Spleen (tissue), 7 donors: ENCODE results near the gene TGFBI.

Experiments used
- POLR2A ChIP-seq, 3 donors: fragments of 450-650 bp; IDR thresholded peaks; one replicate each; pipeline ENCODE4 v1.5.1; 2017; ENCODE audit warnings: antibody characterized with exemption in 3 of 3, mild to moderate bottlenecking in 1 of 3
- POLR2AphosphoS5 ChIP-seq, 3 donors: sonication (generic); formaldehyde crosslinking; IDR thresholded peaks; one replicate each; pipeline ENCODE4 v1.5.1; 2017; ENCODE audit warnings: antibody characterized with exemption in 3 of 3
- TF ChIP-seq, protein P1 (sequence below), 11 experiments: fragments of 200-600 bp in 7 of 11; fragments of 450-650 bp in 4 of 11; sonication (generic) in 4 of 11; IDR thresholded peaks in 8 of 11; conservative IDR thresholded peaks in 3 of 11; 1 replicate in 7 of 11; 2 replicates in 4 of 11; pipeline versions ENCODE4 v1.4.0 to v1.8.0; 2016 to 2021; ENCODE audit warnings: antibody characterized with exemption in 11 of 11, inconsistent platforms in 4 of 11, mild to moderate bottlenecking in 1 of 11
- donor health status: DM: no; HTN: no; CAD: no; lungs with moderate emphysema.
- donor health status: DM: no; HTN: no; CAD: no.
- donor health status: DM: no; HTN: no; CAD: no.

DNA sequence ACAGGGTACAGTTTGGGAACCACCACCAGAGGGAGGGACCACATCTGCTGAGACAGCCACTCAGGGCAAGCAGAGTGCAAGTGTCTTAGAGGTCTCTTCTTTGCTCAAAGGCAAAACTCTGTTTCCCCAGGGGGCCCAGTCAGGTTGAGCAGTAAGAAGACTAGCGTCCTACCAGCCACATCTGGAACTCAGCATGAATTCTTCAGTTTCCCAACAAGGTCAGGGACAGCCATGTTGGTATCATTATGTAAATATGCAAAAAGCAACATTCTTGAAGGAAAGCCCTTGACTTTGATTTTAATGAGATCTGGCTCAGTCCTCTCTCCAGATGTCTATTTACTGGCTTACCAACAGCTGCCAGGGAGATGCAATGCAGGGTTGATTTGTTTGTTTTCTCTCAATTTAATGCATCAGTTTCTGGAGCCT is 46.7 kb downstream of the TGFBI start:
- no peak for TF ChIP-seq POLR2A (IDR thresholded peaks at IDR 0.05)
- TF ChIP-seq, protein P1, sequence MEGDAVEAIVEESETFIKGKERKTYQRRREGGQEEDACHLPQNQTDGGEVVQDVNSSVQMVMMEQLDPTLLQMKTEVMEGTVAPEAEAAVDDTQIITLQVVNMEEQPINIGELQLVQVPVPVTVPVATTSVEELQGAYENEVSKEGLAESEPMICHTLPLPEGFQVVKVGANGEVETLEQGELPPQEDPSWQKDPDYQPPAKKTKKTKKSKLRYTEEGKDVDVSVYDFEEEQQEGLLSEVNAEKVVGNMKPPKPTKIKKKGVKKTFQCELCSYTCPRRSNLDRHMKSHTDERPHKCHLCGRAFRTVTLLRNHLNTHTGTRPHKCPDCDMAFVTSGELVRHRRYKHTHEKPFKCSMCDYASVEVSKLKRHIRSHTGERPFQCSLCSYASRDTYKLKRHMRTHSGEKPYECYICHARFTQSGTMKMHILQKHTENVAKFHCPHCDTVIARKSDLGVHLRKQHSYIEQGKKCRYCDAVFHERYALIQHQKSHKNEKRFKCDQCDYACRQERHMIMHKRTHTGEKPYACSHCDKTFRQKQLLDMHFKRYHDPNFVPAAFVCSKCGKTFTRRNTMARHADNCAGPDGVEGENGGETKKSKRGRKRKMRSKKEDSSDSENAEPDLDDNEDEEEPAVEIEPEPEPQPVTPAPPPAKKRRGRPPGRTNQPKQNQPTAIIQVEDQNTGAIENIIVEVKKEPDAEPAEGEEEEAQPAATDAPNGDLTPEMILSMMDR (IDR thresholded peaks at IDR 0.05 in 8 of 11, conservative IDR thresholded peaks at IDR 0.05 in 3 of 11): no peak
- no peak for TF ChIP-seq POLR2AphosphoS5 (IDR thresholded peaks at IDR 0.05)
